Measurements from ENCODE around the gene SLC50A1. TPM values are rescaled to one million over a fixed set of nuclear protein-coding genes. Genes with fewer than 3 reads are reported as not detected.

Gene SLC50A1
- total RNA-seq, 1 experiment from 2014 or later: 67.4 TPM

DNA sequence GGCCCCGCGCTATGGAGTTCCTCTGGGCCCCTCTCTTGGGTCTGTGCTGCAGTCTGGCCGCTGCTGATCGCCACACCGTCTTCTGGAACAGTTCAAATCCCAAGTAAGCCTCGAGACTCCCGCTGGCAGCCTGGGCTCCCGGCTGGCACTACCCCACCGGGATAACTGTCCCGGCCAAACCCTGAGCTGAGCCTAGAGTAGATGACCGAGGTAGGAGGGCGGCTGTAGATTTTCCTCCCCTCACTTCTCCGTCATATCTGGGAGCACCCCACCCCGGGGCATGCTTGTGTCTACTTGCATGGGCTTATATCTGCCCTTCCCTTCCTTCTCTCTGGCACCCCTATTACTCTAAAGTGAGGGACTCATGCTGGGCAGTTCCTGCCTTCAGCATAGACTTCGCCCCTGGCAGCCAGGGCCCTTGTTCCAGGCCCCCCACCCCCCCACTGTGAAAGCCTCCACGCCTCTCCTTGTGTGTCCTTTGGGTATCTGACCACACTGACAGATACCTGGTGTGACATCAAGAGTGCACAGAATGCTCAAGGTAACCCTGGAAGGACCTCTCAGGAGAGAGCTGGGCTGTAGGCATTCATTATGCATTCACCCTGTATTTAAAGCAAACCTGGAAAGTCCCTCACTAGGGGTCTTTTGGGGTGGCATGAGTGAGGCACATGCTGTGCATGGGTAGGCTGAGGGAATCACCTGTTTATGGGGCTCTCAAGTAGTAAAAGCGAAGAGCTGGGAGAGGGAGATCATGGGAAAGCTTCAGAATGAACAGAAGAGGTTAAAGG, 7.5 kb upstream of the SLC50A1 start:
- in situ Hi-C loops (cut with HindIII; ENCODE audit: low pct_unique_long_range_greater_than_20kb, low sequenced_read_pairs): no loop called here
- no TSS peak for BruUV-seq (replicated peaks)

DNA sequence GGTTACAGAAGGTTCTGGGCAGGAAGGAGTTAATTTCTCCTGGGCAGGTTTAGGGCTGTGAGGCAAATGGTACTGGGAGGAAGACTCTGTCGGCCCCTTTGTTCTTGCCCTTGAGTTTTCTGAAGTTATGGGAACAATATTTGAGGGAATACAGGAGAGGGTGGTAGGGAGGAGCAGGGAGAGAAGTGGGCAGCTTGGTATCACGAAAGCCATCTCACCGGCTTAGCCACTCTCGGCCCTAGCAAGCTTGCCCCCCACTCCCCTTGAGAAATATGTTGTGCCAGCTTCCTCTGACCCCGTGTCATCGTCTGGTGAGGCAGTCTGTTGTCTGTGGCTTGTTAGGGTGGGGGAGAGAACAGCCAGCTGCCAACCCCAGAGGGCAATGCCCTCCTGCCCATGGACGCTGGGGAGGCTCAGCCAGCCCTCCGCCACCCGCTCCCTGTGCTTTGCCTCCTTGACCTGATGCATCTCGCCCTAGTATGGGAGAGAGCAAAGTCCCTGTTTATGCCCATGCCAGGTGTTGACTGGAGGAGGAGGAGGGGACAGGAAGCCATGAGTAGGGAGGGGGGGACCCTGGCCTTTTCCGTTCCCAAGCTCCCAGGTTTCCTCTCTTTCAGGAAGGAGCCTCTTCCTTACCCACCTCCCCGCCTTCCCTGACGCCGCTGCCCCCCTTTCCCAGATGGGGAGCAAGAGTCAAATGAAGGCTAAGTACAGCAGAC, 6.7 kb upstream of the SLC50A1 start:
- TF ChIP-seq TCF7L2 (IDR thresholded peaks at IDR 0.05; ENCODE audit: low read depth, low read length): peak; percentile 89
- TF ChIP-seq, protein P1, sequence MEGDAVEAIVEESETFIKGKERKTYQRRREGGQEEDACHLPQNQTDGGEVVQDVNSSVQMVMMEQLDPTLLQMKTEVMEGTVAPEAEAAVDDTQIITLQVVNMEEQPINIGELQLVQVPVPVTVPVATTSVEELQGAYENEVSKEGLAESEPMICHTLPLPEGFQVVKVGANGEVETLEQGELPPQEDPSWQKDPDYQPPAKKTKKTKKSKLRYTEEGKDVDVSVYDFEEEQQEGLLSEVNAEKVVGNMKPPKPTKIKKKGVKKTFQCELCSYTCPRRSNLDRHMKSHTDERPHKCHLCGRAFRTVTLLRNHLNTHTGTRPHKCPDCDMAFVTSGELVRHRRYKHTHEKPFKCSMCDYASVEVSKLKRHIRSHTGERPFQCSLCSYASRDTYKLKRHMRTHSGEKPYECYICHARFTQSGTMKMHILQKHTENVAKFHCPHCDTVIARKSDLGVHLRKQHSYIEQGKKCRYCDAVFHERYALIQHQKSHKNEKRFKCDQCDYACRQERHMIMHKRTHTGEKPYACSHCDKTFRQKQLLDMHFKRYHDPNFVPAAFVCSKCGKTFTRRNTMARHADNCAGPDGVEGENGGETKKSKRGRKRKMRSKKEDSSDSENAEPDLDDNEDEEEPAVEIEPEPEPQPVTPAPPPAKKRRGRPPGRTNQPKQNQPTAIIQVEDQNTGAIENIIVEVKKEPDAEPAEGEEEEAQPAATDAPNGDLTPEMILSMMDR (IDR thresholded peaks at IDR 0.05): no peak
- TF ChIP-seq SIN3A (IDR thresholded peaks at IDR 0.05; ENCODE audit: borderline replicate concordance, insufficient read depth, low read depth, low read length): no peak
- TF ChIP-seq, protein P2, sequence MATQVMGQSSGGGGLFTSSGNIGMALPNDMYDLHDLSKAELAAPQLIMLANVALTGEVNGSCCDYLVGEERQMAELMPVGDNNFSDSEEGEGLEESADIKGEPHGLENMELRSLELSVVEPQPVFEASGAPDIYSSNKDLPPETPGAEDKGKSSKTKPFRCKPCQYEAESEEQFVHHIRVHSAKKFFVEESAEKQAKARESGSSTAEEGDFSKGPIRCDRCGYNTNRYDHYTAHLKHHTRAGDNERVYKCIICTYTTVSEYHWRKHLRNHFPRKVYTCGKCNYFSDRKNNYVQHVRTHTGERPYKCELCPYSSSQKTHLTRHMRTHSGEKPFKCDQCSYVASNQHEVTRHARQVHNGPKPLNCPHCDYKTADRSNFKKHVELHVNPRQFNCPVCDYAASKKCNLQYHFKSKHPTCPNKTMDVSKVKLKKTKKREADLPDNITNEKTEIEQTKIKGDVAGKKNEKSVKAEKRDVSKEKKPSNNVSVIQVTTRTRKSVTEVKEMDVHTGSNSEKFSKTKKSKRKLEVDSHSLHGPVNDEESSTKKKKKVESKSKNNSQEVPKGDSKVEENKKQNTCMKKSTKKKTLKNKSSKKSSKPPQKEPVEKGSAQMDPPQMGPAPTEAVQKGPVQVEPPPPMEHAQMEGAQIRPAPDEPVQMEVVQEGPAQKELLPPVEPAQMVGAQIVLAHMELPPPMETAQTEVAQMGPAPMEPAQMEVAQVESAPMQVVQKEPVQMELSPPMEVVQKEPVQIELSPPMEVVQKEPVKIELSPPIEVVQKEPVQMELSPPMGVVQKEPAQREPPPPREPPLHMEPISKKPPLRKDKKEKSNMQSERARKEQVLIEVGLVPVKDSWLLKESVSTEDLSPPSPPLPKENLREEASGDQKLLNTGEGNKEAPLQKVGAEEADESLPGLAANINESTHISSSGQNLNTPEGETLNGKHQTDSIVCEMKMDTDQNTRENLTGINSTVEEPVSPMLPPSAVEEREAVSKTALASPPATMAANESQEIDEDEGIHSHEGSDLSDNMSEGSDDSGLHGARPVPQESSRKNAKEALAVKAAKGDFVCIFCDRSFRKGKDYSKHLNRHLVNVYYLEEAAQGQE (IDR thresholded peaks at IDR 0.05; ENCODE audit: insufficient read depth in 1 of 2, low read depth in 2 of 2, low read length in 1 of 2): no peak
- no peak for TF ChIP-seq POLR2AphosphoS5 (IDR thresholded peaks at IDR 0.05; ENCODE audit: low read depth, low read length)
- no peaks in the 10 kb centered on the region for H3K27me3 ChIP-seq (ENCODE audit: control insufficient read depth, insufficient read depth, low read length)
- peaks cover 3% of the 10 kb centered on the region; the same call in 1 of the 2 replicates for H3K36me3 ChIP-seq (ENCODE audit: control insufficient read depth, insufficient read depth, low read length)
- DNase-seq (ENCODE audit: low read depth, low spot score): no peak
- H3K4me1 ChIP-seq (ENCODE audit: control insufficient read depth, insufficient read depth, low read length): peaks cover 61% of the 10 kb centered on the region
- H3K4me3 ChIP-seq (ENCODE audit: low read depth in 2 of 2, low read length in 2 of 2): peak overlapping the region; percentile 64 to 65
- peak overlapping the region; percentile 92 for H3K27ac ChIP-seq (ENCODE audit: low read length)
- no peaks in the 10 kb centered on the region for H3K9me3 ChIP-seq (ENCODE audit: control insufficient read depth, insufficient read depth, low read depth, low read length)
- intact Hi-C loops (cut with micrococcal nuclease; ENCODE audit: unreplicated experiment) (loop anchor here (5.0 kb wide), 1 partner anchor 37 kb away; no protein-coding TSS in a partner anchor), in situ Hi-C loops (cut with HindIII; ENCODE audit: low pct_unique_long_range_greater_than_20kb, low sequenced_read_pairs) (no loop called here)
- ChIA-PET POLR2A (interaction anchor here (0.6 kb wide), 1 partner anchor 34 kb away, joined by 3 read pairs; no protein-coding TSS in a partner anchor), CTCF (interaction anchor here (0.5 to 0.7 kb wide), 5 partner anchors 9 to 65 kb away, joined by 3 to 17 read pairs (median 5); no protein-coding TSS in a partner anchor)
- TSS peak; percentile 76 for BruUV-seq (replicated peaks)
- ATAC-seq: peak; percentile 7

More for the DNA sequence above, 7.5 kb upstream of the SLC50A1 start:
- Histone ChIP-seq H3K4me1 (ENCODE audit: control insufficient read depth, insufficient read depth, low read length) (peaks cover 59% of the 10 kb centered on the region), H3K27ac (ENCODE audit: low read length) (peak overlapping the region; percentile 92), H3K36me3 (ENCODE audit: control insufficient read depth, insufficient read depth, low read length) (peaks cover 3% of the 10 kb centered on the region; the same call in 1 of the 2 replicates), H3K9me3 (ENCODE audit: control insufficient read depth, insufficient read depth, low read depth, low read length) (no peaks in the 10 kb centered on the region), H3K4me3 (ENCODE audit: low read depth in 2 of 2, low read length in 2 of 2) (peak overlapping the region; percentile 64 to 65), H3K27me3 (ENCODE audit: control insufficient read depth, insufficient read depth, low read length) (no peaks in the 10 kb centered on the region)
- intact Hi-C loops (cut with micrococcal nuclease; ENCODE audit: unreplicated experiment): loop anchor here (5.0 kb wide), 1 partner anchor 36 kb away; no protein-coding TSS in a partner anchor
- TF ChIP-seq POLR2AphosphoS5 (IDR thresholded peaks at IDR 0.05; ENCODE audit: low read depth, low read length): no peak
- TF ChIP-seq, protein P1 (IDR thresholded peaks at IDR 0.05): no peak
- TF ChIP-seq SIN3A (IDR thresholded peaks at IDR 0.05; ENCODE audit: borderline replicate concordance, insufficient read depth, low read depth, low read length): no peak
- TF ChIP-seq, protein P2 (IDR thresholded peaks at IDR 0.05; ENCODE audit: insufficient read depth in 1 of 2, low read depth in 2 of 2, low read length in 1 of 2): no peak
- TF ChIP-seq TCF7L2 (IDR thresholded peaks at IDR 0.05; ENCODE audit: low read depth, low read length): no peak
- ChIA-PET POLR2A (interaction anchor here (0.6 kb wide), 2 partner anchors 9 to 33 kb away, joined by 3 read pairs; no protein-coding TSS in a partner anchor), CTCF (interaction anchor here (0.6 to 0.7 kb wide), 2 partner anchors 10 to 66 kb away, joined by 12 to 17 read pairs; no protein-coding TSS in a partner anchor)
- DNase-seq (ENCODE audit: low read depth, low spot score) (no peak), ATAC-seq (peak; percentile 20)

All from Panc1 (cell line).